Measurements from ENCODE around the gene ATXN7L3B. TPM values are rescaled to one million over a fixed set of nuclear protein-coding genes. Genes with fewer than 3 reads are reported as not detected.

The ATXN7L3B gene
- total RNA-seq, 1 donor from 2014 or later: 31.3 TPM

DNA sequence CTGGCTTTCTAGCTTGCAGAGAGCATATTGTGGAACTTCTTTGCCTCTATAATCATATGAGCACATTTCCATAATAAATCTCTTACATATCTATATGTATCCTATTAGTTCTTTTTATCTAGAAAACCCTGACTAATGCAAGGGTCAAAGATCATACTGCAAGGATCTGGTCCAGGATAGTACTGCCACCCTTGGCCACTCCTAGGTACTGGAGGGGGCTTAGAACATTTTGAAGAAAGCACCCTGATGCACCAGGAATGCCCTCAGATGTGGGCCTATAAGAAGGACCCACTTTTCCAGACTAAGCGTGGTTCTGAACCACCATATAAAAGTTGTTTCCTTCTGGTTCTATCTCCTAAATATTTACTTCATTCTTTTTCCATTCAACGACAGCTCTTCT, 14.6 kb downstream of the ATXN7L3B start:
- Histone ChIP-seq H3K9me3 (no peaks in the 10 kb centered on the region), H3K4me3 (no peak overlapping the region), H3K27me3 (ENCODE audit: low read depth) (no peaks in the 10 kb centered on the region), H3K4me1 (no peaks in the 10 kb centered on the region), H3K36me3 (no peaks in the 10 kb centered on the region), H3K27ac (no peak overlapping the region)
- intact Hi-C loops (cut with DNase I): no loop called here
- ATAC-seq (no peak), DNase-seq (no peak)
- TF ChIP-seq, protein P1, sequence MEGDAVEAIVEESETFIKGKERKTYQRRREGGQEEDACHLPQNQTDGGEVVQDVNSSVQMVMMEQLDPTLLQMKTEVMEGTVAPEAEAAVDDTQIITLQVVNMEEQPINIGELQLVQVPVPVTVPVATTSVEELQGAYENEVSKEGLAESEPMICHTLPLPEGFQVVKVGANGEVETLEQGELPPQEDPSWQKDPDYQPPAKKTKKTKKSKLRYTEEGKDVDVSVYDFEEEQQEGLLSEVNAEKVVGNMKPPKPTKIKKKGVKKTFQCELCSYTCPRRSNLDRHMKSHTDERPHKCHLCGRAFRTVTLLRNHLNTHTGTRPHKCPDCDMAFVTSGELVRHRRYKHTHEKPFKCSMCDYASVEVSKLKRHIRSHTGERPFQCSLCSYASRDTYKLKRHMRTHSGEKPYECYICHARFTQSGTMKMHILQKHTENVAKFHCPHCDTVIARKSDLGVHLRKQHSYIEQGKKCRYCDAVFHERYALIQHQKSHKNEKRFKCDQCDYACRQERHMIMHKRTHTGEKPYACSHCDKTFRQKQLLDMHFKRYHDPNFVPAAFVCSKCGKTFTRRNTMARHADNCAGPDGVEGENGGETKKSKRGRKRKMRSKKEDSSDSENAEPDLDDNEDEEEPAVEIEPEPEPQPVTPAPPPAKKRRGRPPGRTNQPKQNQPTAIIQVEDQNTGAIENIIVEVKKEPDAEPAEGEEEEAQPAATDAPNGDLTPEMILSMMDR (IDR thresholded peaks at IDR 0.05): no peak

DNA sequence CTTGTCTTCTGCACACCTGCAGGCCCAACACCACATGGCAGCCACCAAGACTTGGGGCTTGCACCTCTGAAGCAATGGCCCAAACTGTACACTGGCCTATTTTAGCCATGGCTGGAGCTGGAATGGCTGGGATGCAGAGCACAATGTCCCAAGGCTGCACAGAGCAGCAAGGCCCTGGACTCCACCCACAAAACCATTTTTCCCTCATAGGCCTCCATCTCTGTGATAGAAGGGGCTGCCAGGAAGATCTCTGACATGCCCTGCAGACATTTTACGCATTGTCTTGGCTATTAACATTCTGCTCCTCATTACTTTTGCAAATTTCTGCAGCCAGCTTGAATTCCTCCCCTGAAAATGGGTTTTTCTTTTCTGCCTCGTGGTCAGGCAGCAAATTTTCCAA, 22.1 kb downstream of the ATXN7L3B start:
- Histone ChIP-seq H3K36me3 (no peaks in the 10 kb centered on the region), H3K9me3 (no peaks in the 10 kb centered on the region), H3K27ac (no peak overlapping the region), H3K4me1 (no peaks in the 10 kb centered on the region), H3K4me3 (no peak overlapping the region), H3K27me3 (ENCODE audit: low read depth) (no peaks in the 10 kb centered on the region)
- TF ChIP-seq, protein P1 (IDR thresholded peaks at IDR 0.05): no peak
- DNase-seq: no peak
- intact Hi-C loops (cut with DNase I): no loop called here
- ATAC-seq: no peak

DNA sequence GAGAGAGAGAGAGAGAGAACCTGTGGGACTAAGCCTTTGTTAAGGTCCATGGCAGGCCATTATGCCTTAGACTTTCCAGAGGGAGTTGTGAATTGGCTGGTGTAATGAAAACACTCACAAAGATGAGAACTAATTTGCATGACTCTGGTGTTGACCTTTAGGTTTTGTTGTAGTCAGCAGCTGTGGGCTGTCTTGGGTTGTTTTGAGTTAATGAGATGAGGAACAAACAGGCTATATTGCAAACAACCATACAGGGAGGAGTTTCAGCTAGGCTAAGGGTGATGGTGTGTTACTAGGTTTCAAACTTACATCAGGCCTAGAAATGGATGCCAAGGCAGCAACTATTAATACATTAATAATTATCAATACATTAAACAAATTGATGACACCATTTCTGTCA, 26.3 kb downstream of the ATXN7L3B start:
- DNase-seq: no peak
- H3K27me3 ChIP-seq (ENCODE audit: low read depth): no peaks in the 10 kb centered on the region
- H3K4me1 ChIP-seq: no peaks in the 10 kb centered on the region
- H3K9me3 ChIP-seq: no peaks in the 10 kb centered on the region
- TF ChIP-seq, protein P1 (IDR thresholded peaks at IDR 0.05): no peak
- no peaks in the 10 kb centered on the region for H3K36me3 ChIP-seq
- intact Hi-C loops (cut with DNase I): no loop called here
- ATAC-seq: no peak
- no peak overlapping the region for H3K27ac ChIP-seq
- H3K4me3 ChIP-seq: no peak overlapping the region

DNA sequence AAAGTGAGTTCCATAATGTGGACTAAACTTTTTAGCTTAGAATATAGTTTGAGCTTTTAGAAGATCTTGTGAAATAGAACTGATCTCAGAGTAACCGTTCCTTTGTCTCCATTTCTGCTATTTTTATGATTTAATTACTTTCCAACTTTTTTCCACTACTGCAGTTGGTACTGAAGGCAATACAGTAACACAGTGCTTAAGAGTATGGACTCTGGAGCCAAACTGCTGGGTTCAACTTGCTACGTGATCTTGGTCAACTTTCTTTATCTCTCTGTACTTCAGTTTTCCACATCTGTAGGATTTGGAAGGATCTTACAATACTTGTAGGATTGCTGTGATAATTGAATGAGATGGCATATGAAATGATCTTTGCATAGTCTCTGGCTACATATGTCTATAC, 40.9 kb downstream of the ATXN7L3B start:
- TF ChIP-seq, protein P1 (IDR thresholded peaks at IDR 0.05): no peak

DNA sequence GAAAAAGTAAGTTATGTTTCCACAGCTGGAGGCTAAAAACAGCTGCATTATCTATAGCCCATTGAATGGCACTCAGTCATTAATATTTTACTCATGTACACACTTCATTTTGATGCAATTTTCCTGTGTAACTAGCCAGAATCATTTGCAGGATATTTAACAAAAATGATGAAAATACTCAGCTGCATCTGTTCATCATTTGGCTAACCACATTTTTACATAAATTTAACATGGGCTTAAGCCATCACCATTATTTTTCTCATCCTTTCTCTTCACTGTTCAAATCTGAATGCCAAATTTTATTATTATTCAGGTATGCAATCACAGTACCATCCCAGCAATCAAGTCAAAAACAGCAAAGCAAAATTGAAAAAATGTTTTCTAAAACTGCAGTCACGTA, 41.8 kb downstream of the ATXN7L3B start:
- Histone ChIP-seq H3K4me1 (no peaks in the 10 kb centered on the region), H3K9me3 (no peaks in the 10 kb centered on the region), H3K36me3 (no peaks in the 10 kb centered on the region), H3K27ac (no peak overlapping the region), H3K27me3 (ENCODE audit: low read depth) (no peaks in the 10 kb centered on the region), H3K4me3 (no peak overlapping the region)
- DNase-seq: no peak
- intact Hi-C loops (cut with DNase I): no loop called here
- ATAC-seq: no peak
- TF ChIP-seq, protein P1 (IDR thresholded peaks at IDR 0.05): no peak

More for the DNA sequence above, 40.9 kb downstream of the ATXN7L3B start:
- Histone ChIP-seq H3K9me3 (no peaks in the 10 kb centered on the region), H3K27ac (no peak overlapping the region), H3K27me3 (ENCODE audit: low read depth) (no peaks in the 10 kb centered on the region), H3K4me1 (no peaks in the 10 kb centered on the region), H3K4me3 (no peak overlapping the region), H3K36me3 (no peaks in the 10 kb centered on the region)
- no peak for DNase-seq
- intact Hi-C loops (cut with DNase I): no loop called here
- ATAC-seq: no peak

DNA sequence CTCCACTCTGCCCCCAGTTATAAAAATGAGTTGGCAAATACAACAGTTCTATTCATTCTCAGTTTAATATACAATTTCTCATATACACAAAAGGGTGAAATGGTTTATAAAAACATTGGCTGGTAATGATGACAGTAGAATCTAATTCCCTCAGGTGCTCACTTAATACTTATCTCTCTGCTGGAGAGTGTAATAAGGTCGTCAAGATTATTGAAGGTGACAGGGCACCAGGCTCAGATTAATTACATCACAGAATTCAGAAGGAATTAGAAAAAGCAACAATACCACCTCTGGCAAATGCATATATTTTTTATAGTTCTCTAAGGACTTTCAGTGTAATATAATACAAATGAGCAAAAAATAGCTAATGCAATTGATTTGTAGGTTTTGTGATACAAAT, 42.3 kb downstream of the ATXN7L3B start:
- no peaks in the 10 kb centered on the region for H3K36me3 ChIP-seq
- H3K4me1 ChIP-seq: no peaks in the 10 kb centered on the region
- H3K9me3 ChIP-seq: no peaks in the 10 kb centered on the region
- TF ChIP-seq, protein P1 (IDR thresholded peaks at IDR 0.05): no peak
- H3K27ac ChIP-seq: no peak overlapping the region
- no peaks in the 10 kb centered on the region for H3K27me3 ChIP-seq (ENCODE audit: low read depth)
- no peak for DNase-seq
- ATAC-seq: no peak
- no peak overlapping the region for H3K4me3 ChIP-seq
- intact Hi-C loops (cut with DNase I): no loop called here
